T-helper 2 cell treated with Interferon-gamma antibody and Interleukin-4, amounts not matched to agents 100 ng/mL and 5 ng/mL, for 36 hours (primary cell): ENCODE results near the gene TACC2. TPM values are rescaled to one million over a fixed set of nuclear protein-coding genes. Genes with fewer than 3 reads are reported as not detected.

Experiments used
- intact Hi-C: fragments of 100-400 bp; cut with micrococcal nuclease; formaldehyde crosslinking; loops from one replicate; pipeline ENCODE4 v1.15.1; 2023
- total RNA-seq: library from RNA; stranded (reverse); gene quantifications from 2 replicates; pipeline ENCODE4 v1.2.3, GENCODE V29; 2022

The TACC2 gene
- total RNA-seq, 1 donor from 2014 or later, result not detected

- intact Hi-C loops, result no loop called here
These were observed 227.1 kb downstream of the TACC2 start for GRCh38 chr10:122216047-122216446.

GRCh38 chr10:122219340-122219739 lies 230.4 kb downstream of the TACC2 start:
- intact Hi-C loops, result no loop called here

- intact Hi-C loops, result no loop called here
These were observed 231.8 kb downstream of the TACC2 start for GRCh38 chr10:122220736-122221135.

GRCh38 chr10:122221958-122222357 lies 233.0 kb downstream of the TACC2 start:
- intact Hi-C loops, result no loop called here

- intact Hi-C loops, result no loop called here
These were observed 233.7 kb downstream of the TACC2 start for GRCh38 chr10:122222638-122223037.

GRCh38 chr10:122224159-122224558 lies 235.2 kb downstream of the TACC2 start:
- intact Hi-C loops, result no loop called here

- intact Hi-C loops, result no loop called here
These were observed 236.4 kb downstream of the TACC2 start for GRCh38 chr10:122225330-122225729.

- intact Hi-C loops, result no loop called here
These were observed 238.8 kb downstream of the TACC2 start for GRCh38 chr10:122227754-122228153.

- intact Hi-C loops, result no loop called here
These were observed 240.7 kb downstream of the TACC2 start for GRCh38 chr10:122229666-122230065.

- intact Hi-C loops, result no loop called here
These were observed 241.3 kb downstream of the TACC2 start for GRCh38 chr10:122230222-122230621.

GRCh38 chr10:122232769-122233168 lies 243.8 kb downstream of the TACC2 start:
- intact Hi-C loops, result no loop called here

- intact Hi-C loops, result no loop called here
These were observed 244.9 kb downstream of the TACC2 start for GRCh38 chr10:122233857-122234348.

- intact Hi-C loops, result no loop called here
These were observed 245.5 kb downstream of the TACC2 start for GRCh38 chr10:122234416-122234815.

- intact Hi-C loops, result no loop called here
These were observed 247.8 kb downstream of the TACC2 start for GRCh38 chr10:122236690-122237306.

- intact Hi-C loops, result no loop called here
These were observed 248.5 kb downstream of the TACC2 start for GRCh38 chr10:122237331-122237990.

GRCh38 chr10:122239578-122240257 lies 250.8 kb downstream of the TACC2 start:
- intact Hi-C loops, result no loop called here

- intact Hi-C loops, result no loop called here
These were observed 251.4 kb downstream of the TACC2 start for GRCh38 chr10:122240401-122240800.

GRCh38 chr10:122241836-122242235 lies 252.9 kb downstream of the TACC2 start:
- intact Hi-C loops, result no loop called here

- intact Hi-C loops, result no loop called here
These were observed 254.6 kb downstream of the TACC2 start for GRCh38 chr10:122243550-122243949.

GRCh38 chr10:122244001-122244975 lies 255.3 kb downstream of the TACC2 start:
- intact Hi-C loops, result no loop called here

GRCh38 chr10:122245136-122245535 lies 256.2 kb downstream of the TACC2 start:
- intact Hi-C loops, result no loop called here
